ENCODE measurements around the gene RAB22A.

- TF ChIP-seq POLR2A (IDR thresholded peaks at IDR 0.05; ENCODE audit: low read depth, low read length) = no peak
- no peak for TF ChIP-seq CTCF (conservative IDR thresholded peaks at IDR 0.05; ENCODE audit: low read depth, low read length)
- TF ChIP-seq RAD21 (IDR thresholded peaks at IDR 0.05; ENCODE audit: low read length) = no peak
- no peak for TF ChIP-seq MXI1 (IDR thresholded peaks at IDR 0.05; ENCODE audit: borderline replicate concordance, low read depth, low read length)
- no peak for TF ChIP-seq RCOR1 (IDR thresholded peaks at IDR 0.05; ENCODE audit: insufficient replicate concordance, low read length)
- TF ChIP-seq RFX5 (IDR thresholded peaks at IDR 0.05; ENCODE audit: low read depth, low read length) = no peak
- no peak for TF ChIP-seq NFE2L2 (IDR thresholded peaks at IDR 0.05; ENCODE audit: low read depth, low read length)
- no peak for TF ChIP-seq CEBPB (IDR thresholded peaks at IDR 0.05; ENCODE audit: low read depth, low read length)
Observed at GRCh38 chr20:58313396-58313795, 3.9 kb downstream of the RAB22A start.

All from IMR-90 (cell line).